GM19395 (cell line): ENCODE results near the gene DUS3L.
"Not testable (repeated sequence)": the region's sequence is repeated elsewhere in the genome, so short reads cannot be mapped to it uniquely, and the experiment has no call there.

Source experiments
- ATAC-seq: cut with Tn5 transposase; IDR thresholded peaks from one replicate; pipeline ENCODE4 v1.9.1; 2021; ENCODE audit warnings: mild to moderate bottlenecking, moderate library complexity; ENCODE audit not compliant: unreplicated experiment

The DUS3L gene

DNA sequence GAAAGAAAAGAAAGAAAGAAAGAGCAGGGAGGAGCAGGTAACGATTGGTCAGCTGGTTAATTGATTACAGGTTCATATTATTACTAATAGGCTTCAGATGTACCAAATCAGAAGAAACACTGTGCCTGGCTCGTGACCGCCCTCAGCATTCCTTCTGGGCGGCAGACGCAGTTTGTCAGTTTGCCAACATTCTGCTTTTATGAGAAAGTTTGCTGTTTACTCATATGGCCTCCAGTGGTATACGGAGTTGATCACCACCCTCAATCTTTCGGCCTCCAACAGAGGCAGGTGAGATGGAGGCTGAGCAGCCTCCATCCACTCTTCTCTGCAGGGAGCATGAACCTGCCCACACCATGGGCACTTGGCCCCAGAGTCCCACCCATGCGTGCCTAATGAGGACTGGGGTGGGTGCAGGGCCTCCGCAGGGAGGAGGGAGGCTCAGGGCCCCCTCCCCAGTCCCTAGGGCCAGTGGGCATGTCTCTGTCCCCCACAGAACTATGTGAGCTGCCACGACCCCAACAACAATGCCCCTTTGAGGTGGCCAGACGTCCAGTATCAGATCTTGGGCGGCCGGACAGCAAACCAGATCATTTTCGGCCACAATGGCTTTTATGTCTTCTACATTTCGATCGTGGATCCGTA lies 15.2 kb downstream of the DUS3L start:
- no peak for ATAC-seq

- no peak for ATAC-seq
Measured at GRCh38 chr19:5774921-5775320, 16.0 kb downstream of the DUS3L start.

GRCh38 chr19:5773276-5773675 lies 17.7 kb downstream of the DUS3L start:
- no peak for ATAC-seq

GRCh38 chr19:5772416-5772815 lies 18.5 kb downstream of the DUS3L start:
- ATAC-seq = no peak

DNA sequence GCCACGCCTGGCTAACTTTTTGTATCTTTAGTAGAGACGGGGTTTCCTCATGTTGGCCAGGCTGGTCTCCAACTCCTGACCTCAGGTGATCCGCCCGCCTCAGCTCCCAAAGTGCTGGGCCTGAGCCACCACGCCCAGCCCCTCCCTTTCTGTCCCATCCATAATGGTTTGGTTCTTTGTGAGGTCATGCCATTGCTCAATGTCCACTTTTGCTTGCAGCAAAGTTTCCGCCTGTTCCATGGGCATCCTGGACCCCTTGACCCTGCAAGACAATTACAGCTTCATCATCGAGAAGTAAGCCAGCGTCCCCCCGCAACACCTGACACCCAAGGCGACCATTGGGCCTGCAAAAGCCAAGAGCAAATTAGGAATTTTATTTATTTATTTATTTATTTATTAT lies 23.0 kb downstream of the DUS3L start:
- no peak for ATAC-seq

DNA sequence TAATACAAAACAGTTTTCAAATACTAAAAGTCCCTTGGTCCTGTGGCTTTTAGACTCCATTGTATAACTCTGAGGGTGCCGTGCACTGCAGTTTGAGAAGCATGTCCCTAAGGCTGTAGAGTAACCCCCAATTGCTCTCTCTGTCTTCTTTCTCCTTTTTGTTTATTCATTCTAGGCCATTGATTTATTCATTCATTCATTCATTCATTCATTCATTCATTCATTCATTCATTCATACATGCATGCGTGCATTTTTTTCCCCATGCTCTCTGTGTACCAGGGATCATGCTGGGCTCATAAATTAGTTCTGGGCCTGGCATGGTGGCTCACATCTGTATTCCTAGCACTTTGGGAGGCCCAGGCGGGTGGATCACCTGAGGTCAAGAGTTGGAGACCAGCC lies 25.7 kb downstream of the DUS3L start:
- ATAC-seq = no peak

DNA sequence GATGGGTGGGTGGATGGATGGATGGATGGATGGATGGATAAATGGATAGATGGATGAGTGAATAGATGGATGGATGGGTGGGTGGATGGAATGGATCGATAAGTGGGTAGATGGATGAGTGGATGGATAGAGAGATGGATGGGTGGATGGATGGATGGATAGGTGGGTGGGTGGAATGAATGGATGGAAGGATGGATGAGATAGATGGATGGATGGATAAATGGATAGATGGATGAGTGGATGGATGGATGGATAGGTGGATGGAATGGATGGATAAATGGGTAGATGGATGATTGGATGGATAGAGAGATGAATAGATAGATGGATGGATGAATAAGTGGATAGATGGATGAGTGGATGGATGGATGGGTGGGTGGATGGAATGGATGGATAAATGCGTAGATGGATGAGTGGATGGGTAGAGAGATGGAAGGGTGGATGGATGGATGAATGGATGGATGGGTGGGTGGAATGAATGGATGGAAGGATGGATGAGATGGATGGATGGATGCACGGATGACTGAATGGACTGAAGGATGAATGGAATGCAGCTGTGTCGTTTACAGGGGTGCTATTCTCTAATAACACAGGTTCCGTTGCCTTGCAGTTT lies 28.2 kb downstream of the DUS3L start:
- ATAC-seq = no peak

DNA sequence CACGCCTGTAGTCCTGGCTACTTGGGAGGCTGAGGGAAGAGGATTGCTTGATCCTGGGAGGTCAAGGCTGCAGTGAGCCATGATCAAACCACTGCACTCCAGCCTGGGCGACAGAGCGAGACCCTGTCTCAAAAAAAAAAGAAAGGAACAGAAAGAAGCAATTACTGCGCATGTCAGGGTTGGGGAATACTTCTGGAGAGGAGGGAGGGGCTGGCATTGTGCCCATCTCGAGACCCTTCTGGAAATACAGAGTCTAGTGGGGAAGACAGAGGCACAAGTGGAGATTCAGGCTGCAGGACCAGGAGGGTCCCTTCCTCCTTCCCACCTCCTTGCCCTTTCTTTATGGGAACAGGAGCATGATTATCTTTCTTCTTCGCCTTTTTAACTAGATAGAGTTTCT lies 37.2 kb downstream of the DUS3L start:
- no peak for ATAC-seq

DNA sequence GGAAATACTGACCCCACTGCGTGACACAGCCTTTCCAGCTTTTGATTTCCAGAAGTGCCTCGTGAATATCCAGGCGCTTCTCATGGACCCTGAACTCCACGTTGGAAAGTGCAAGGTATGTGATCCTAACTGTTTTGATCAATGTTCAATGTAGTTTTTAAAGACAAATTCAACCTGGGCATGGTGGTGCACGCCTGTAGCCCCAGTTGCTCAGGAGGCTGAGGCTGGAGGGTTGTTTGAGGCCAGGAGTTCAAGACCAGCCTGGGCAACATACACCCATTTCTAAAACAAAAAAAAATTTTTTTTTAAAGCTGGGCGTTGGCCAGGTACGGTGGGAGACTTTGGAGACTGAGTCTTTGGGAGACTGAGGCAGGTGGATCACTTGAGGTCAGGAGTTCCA lies 39.3 kb downstream of the DUS3L start:
- no peak for ATAC-seq

DNA sequence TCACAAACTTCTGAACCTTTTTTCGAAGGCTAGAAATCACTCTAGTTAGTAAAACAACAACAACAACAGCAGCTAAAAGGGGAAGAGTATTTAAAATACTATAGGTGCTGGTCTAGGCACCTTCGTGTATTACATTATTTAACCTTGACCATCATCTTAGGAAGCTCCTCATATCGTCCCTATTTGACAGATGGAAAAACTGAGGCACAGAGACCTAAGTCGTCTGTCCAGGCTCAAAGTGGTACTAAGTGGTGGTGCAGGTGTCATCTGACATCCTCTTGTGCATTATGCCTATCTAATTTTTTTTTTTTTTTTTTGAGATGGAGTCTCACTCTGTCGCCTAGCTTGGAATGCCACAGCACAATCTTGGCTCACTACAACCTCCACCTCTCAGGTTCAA lies 41.5 kb downstream of the DUS3L start:
- no peak for ATAC-seq

DNA sequence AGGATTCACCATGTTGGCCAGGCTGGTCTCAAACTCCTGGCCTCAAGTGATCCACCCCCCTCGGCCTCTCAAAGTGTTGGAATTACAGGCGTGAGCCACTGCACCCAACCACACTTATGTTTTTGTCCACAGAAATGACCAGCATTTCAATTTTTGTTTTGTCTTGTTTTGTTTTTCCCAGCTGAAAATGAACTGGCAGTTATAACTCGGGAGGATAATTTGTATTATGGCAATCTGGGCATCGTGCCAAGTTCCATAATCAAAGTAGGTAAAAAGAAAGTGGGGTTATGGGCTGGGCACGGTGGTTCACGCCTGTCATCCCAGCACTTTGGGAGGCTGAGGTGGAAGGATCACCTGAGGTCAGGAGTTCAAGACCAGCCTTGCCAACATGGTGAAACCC lies 42.0 kb downstream of the DUS3L start:
- not testable (repeated sequence) for ATAC-seq

DNA sequence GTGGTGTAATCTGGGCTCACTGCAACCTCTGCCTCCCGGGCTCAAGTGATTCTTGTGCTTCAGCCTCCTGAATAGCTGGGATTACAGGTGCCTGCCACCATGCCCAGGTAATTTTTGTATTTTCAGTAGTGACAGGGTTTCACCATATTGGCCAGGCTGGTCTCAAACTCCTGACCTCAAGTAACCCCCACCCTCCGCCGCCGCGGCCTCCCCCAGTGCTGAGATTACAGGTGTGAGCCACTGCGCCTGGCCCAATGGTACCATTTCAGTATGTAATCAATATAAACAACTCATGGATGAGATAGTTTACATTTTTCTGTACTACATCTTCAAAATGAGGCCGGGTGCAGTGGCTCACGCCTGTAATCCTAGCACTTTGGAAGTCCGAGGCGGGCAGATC lies 46.0 kb downstream of the DUS3L start:
- not testable (repeated sequence) for ATAC-seq

DNA sequence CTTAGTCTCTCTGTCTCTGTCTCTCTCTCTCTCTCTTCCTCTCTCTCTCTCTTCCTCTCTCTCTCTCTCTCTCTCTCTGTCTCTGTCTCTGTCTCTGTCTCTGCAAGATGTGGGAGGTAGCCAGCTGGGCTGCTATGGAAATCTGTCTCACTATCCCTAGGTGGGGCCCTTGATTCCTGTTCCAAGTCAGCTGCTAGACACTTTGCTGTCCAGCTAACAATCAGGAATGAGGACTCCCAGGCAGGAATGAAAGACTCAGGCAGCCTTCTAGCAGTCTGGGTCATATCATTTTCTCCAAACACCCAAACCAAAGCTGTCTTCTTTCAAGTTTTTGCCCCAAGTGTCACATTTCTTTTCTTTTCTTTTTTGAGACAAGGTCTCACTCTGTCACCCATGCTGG lies 47.3 kb downstream of the DUS3L start:
- ATAC-seq = no peak

GRCh38 chr19:5742051-5742450 lies 48.9 kb downstream of the DUS3L start:
- ATAC-seq = no peak

DNA sequence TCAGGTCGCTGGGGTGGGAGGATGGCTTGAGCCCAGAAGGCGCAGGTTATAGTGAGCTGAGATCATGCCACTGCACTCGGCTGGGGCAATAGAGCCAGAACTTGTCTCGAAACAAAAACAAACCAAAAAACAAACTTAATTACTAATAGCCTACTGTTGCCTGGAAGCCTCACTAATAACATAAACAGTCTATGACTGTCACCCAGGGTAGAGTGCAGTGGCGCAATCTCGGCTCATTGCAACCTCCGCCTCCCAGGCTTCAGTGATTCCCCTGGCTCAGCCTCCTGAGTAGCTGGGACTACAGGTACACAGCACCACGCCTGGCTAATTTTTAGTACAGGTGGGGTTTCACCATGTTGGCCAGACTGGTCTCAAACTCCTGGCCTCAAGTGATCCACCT lies 52.5 kb downstream of the DUS3L start:
- no peak for ATAC-seq
